HG03159 (cell line): Measurements from ENCODE around the gene SMPX.

ENCODE experiments used
- ATAC-seq: cut with Tn5 transposase; IDR thresholded peaks from one replicate; pipeline ENCODE4 v1.9.1; 2021; ENCODE audit warnings: mild to moderate bottlenecking, moderate library complexity; ENCODE audit not compliant: unreplicated experiment

Gene SMPX

DNA sequence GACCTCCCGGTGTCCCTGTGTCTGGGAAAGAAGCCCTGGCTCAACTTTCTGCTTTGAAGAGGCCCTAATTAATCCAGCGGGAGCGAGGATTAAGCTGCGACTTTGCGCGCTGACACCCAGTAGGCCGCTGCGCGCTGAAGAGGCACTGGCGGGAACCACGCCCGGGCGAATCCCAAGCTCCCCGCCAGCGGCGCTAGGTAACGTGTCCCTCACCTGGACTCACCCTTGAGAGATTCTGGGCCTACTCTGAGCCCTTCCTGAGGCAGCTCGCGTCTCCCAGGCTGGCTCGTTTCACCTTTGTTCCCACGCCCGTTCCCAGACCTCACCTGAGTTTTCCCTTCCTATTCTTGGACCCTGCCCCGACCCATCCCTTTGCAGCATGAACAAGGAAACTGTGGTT, 99.2 kb downstream of the SMPX start:
- no peak for ATAC-seq

DNA sequence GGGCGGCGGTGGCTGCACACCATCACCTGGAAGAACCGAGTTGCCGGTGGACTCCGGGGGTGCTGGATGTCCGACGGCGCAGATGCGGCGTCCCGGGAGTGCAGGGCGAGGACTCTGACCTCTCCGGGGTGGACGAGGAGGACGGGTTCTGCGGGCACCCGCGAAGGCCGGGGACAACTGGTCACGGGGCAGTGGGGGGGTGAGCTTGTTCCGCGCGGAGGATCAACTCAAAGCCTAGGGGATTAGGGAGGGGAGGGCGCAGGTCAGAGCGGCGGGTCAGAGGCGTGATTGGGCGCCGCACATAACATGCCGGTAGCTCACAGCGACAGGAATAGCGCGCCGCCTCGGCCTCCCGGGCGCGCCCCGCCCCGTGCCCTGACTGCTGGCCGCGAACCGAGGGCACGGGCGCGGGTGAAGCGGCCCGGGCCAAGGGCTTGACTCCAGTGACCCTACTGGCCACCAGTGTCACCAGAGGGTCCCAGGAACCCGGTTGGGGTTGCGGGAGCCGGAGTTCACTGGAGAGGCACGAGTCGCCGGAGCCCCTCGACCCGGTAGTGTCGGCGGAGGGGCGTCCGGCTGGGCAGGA, 99.7 kb downstream of the SMPX start, which contains the start of gene KLHL34:
KLHL34 (minus strand) TSS at position 179 of the 586 bp plus-strand sequence. CDS start 542 bp downstream, outside the sequence.
- no peak for ATAC-seq

- no peak for ATAC-seq
Measured at GRCh38 chrX:21657318-21658151, 100.4 kb downstream of the SMPX start.

GRCh38 chrX:21656587-21657317, 101.2 kb downstream of the SMPX start:
- no peak for ATAC-seq
